Inflammatory macrophage treated with lipopolysaccharide for 4 hours (primary cell): Measurements from ENCODE around the gene TNFRSF4.
A peak's percentile ranks its signal among the peaks of the same experiment; 100 is the strongest.
"Not testable (repeated sequence)": the region's sequence is repeated elsewhere in the genome, so short reads cannot be mapped to it uniquely, and the experiment has no call there.

ENCODE experiments used
- DNase-seq: peaks from one replicate; pipeline ENCODE4 v3.0.0-alpha.2; 2020

Gene TNFRSF4

DNA sequence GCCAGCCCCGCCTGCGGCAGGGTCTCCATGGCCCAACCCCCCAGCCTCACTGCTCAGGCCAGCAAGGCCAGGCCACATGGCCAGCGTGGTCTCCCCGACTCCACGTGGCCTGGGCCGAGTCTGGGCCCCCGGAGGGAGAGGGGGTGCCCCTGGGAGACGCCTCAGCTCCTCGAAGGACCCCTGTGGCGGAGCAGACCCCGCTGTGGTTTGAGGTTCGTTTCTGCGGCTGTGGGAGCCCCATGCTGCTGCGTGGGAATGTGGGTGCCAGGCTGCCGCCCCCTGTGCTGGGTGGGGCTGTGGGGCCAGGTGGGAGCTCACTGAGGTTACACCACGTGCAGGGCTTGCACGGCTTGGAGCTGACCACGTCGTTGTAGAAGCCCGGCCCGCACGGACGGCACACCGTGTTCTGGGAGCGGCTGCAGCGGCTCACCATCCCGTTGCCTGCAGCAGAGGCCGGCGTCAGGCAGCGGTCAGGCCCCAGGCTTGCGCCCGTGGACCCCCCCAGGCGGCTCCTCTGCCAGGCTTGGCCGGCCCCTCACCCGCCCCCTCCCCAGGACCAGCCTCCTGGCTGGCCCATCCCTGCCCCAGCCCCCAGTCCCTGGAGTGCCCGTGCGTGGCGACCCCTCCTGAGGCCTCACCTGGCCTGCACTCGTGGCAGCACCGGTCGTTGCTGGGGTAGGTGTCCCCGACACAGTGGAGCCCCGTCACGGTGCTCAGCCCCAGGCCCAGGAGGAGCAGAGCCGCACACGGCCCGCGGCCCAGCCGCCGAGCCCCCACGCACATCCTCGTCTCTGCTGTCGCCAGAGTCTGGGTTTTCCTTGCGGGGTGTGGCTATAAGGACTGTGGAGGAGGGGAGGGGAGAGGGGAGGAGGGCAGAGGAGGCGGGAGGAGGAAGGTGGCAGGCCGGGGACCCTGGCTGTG is at the start of gene TNFRSF4:
TNFRSF4 (minus strand) TSS at position 809 of the 921 bp plus-strand sequence; CDS start at position 783, 26 bp downstream.
- peak; percentile 43 for DNase-seq

- DNase-seq: no peak
Measured at GRCh38 chr1:1262758-1263157, 48.8 kb upstream of the TNFRSF4 start.

- no peak for DNase-seq
Measured at GRCh38 chr1:1262071-1262470, 48.1 kb upstream of the TNFRSF4 start.

- DNase-seq: no peak
Measured at GRCh38 chr1:1260843-1261560, 47.0 kb upstream of the TNFRSF4 start.

DNA sequence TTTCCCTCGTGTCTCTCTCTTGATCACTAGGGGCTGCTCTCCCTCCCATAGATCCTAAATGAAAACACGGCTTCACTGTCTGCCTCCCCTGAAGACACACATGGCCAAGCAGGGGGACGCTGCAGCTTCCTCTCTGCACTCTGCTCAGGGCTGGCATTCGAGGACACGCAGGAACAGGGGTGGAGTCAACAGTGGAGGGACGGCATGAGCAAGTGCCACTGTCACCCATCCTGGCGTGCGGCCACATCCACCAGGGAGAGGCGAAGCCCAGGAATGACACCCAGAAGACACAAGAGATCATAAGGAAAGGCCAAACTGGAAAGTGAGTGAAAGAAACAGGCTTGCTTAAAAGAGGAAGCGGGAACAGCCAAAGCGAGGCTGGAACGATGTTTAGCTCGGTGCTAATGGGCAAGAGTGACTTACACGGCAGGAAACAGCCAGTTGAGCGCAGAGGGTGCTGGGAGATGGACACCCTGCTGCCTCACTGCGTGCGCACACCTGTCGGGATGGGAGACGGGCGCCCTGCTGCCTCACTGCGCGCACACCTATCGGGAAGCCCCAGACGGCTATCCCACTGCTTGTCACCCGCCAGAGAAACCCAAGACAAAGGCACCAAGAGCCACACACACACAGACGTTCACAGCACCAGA is 46.1 kb upstream of the TNFRSF4 start:
- DNase-seq: peak; percentile 30

DNA sequence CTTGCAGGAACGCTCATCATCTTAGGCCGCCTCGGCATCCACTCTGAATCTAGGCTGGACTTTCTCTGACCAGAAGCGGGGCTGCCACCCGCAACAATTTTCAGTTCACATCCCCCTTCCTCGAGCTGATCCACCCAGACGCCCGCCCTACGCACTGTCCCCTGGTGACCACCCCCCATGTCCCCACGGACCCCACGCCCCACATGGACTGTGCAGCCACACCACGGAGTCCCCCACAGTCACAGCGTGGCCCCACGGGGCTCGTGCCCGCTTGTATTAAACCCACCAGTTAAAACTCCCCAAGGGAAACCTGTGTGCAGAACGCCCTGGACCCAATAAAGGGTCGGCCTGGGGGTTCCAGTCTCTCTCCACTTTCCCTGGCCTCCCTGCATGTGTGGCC is 45.6 kb upstream of the TNFRSF4 start:
- DNase-seq: no peak

GRCh38 chr1:1259119-1259488 is 45.2 kb upstream of the TNFRSF4 start:
- DNase-seq: no peak

DNA sequence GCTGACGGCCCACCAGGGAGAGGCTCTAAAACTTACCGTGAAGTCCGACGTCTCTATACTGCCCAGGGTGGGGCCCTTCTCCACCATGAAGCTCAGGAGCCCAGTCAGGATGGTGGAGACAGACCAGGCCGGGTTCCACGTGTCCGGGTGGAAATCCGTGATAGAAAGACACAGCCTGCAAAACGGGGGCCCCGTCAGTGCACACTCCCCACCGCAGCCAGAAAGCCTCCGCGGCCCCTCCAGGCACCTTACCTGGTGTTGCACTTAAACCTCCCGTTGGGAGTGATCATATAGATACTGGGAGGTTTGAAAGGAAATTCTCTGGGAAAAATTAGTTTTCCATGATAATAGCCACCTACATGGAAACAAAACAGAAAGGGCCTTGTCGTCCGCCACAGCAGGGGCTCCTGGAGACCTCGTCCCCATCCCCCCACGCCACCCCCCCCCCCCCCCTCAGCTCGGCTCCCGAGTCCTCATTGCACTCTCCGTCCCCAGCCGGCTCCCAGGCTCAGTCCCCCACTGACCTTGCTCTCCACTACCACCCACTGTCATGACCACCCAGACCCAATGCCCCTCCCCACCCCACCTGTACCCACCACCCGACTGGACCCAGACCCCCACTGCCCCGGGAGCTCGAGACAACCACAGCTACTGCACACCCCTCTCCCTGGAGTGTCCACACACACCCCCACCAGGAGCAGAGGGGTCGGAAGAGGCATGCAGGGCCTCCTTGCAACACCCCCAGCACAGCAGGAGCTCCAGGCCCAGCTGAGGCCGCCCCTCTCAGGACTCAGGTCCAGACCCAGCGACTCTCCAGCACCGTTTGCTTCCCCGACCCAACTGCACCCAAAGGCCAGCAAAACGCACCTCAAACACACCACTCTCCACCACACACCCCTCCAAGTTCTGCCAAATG is 43.3 kb upstream of the TNFRSF4 start:
- no peak for DNase-seq

- DNase-seq: no peak
Measured at GRCh38 chr1:1255611-1256010, 41.7 kb upstream of the TNFRSF4 start.

DNA sequence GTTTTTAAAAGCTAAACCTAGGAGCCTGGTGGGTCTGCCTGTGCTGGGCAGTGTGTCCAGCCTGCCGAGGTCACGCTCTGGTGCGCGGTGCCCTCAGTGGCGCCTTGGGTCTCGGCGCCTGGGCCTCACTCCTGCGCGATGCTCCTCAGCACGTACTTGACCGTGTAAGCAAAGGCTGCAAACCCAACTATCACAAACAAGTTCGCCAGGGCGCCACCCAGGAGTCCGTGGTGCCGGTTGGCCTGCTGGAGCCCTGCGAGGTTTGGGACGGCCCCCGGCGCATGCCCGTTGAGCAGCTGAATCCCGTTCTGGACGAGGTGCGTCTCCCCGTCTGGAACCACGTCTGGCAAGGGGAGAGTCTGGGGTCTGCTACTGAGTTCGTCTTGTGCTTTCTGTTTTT is 41.1 kb upstream of the TNFRSF4 start:
- DNase-seq: no peak

GRCh38 chr1:1254667-1254998 is 40.7 kb upstream of the TNFRSF4 start:
- DNase-seq: no peak

DNA sequence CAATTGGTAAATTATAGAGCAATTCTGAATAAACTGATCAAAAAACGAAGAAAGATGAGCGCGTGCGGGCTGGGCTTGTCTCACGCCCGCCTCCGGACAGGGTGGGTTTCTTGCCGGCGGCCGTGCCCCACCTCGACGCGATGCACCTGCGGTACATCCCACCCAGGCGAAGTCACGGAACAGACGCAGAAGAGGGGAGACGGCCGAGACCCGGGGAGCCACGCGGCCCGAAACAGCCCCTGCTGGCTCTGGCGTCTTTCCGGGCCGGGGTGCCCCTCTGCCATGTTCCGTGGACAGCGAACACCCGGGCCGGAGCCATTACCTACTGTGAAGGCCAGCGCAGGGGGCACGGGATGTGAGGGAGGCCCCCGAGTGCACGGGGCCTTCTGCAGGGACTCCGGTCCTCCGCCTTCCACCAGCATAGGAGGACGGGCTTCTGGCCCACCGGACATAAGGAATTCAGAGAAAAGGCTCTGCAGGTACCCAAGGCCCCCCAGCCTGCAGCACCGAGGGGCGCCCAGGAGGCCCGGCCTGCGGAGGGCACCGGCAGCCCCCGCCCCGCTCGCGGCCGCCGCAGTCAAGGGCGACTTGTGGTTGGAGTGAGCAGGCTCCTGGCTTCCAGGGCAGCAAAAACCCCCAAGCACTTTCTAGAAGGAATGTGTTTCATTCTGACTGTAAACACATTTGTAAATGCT is 40.2 kb upstream of the TNFRSF4 start:
- DNase-seq: no peak

DNA sequence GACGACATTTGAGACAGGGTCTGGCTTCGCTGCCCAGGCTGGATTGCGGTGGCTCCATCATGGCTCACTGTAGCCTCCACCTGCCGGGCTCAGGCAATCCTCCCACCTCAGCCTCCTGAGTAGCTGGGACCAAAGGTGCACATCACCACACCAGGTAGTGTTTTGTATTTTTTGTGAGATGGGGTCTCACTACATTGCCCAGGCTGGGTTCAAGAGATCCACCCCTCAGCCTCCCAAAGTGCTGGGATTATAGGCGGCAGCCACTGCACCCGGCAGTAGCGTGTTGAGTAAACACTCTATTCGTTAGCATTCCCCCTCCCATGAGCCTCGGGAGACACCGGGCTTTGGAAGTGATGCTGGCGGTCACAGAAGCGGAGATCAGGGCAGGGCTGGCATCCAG is 39.4 kb upstream of the TNFRSF4 start:
- no peak for DNase-seq

DNA sequence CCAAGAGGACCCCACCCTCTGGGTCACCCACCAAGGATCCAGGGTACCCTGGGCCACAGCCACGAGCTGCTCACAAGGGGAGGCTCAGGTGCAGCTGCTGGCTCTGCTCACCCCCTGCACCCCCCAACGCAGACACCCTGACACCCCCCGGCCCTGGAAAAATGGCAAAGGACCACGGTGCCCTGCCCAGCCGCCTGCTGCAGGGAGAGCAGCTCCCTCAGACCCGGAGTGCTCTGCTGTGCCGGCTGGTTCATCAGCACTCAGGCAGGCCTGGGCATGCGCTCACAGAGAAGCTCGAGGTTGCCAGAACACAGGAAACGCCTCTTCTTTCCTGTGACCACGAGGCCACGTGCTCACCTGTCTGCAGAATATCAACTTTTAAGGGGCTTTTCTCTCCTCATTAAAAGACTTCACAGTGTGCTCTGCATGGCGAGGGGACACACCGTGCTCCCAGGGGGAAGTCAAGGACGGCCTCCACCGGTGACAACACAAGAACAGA is 36.9 kb upstream of the TNFRSF4 start:
- DNase-seq: no peak

- not testable (repeated sequence) for DNase-seq
Measured at GRCh38 chr1:1248009-1248913, 34.3 kb upstream of the TNFRSF4 start.

- DNase-seq: no peak
Measured at GRCh38 chr1:1247341-1247913, 33.5 kb upstream of the TNFRSF4 start.

GRCh38 chr1:1246577-1247340 is 32.8 kb upstream of the TNFRSF4 start, which contains the start of gene C1QTNF12:
Gene C1QTNF12 (minus strand): TSS chr1:1246722. CDS start chr1:1246690, 32 bp downstream.
- DNase-seq: no peak

GRCh38 chr1:1245817-1246576 is 32.0 kb upstream of the TNFRSF4 start:
- no peak for DNase-seq
